Measurements from ENCODE around the gene FOXP4. TPM values are rescaled to one million over a fixed set of nuclear protein-coding genes. Genes with fewer than 3 reads are reported as not detected.
A peak's percentile ranks its signal among the peaks of the same experiment; 100 is the strongest.

Gene FOXP4
- total RNA-seq, 1 donor from 2014 or later, result 2.7 TPM

GRCh38 chr6:41582540-41582939, 36.4 kb downstream of the FOXP4 start:
- H3K4me1 ChIP-seq, result peaks cover 59% of the 10 kb centered on the region
- no peak overlapping the region for H3K4me2 ChIP-seq

GRCh38 chr6:41583565-41583964, 37.4 kb downstream of the FOXP4 start:
- TF ChIP-seq EZH2 (IDR thresholded peaks at IDR 0.05), result no peak
- TF ChIP-seq EZH2phosphoT487 (IDR thresholded peaks at IDR 0.05), result no peak
- no peak for TF ChIP-seq CTCF (IDR thresholded peaks at IDR 0.05)

More at GRCh38 chr6:41582540-41582939, 36.4 kb downstream of the FOXP4 start:
- Mint-ChIP-seq H3K36me3 (peaks cover 36% of the 10 kb centered on the region), H3K9me3 (no peaks in the 10 kb centered on the region), H3K4me3 (no peak overlapping the region), H3K27ac (peak overlapping the region; percentile 66), H3K27me3 (ENCODE audit: insufficient read depth, low read depth) (peaks cover 7% of the 10 kb centered on the region), H3K4me1 (peaks cover 83% of the 10 kb centered on the region)
- Histone ChIP-seq H3F3A (ENCODE audit: low read depth) (peaks cover 22% of the 10 kb centered on the region), H2AFZ (replicated peaks) (no peak overlapping the region), H4K20me1 (ENCODE audit: low read depth) (peaks cover 37% of the 10 kb centered on the region), H3K36me3 (no peaks in the 10 kb centered on the region), H3K9ac (no peak overlapping the region), H3K9me3 (ENCODE audit: low read depth) (no peaks in the 10 kb centered on the region), H3K27ac (no peak overlapping the region), H3K4me3 (no peak overlapping the region), H3K79me2 (ENCODE audit: low read depth) (peaks cover 13% of the 10 kb centered on the region), H3K27me3 (no peaks in the 10 kb centered on the region)
- TF ChIP-seq EZH2 (IDR thresholded peaks at IDR 0.05) (no peak), EZH2phosphoT487 (IDR thresholded peaks at IDR 0.05) (no peak), CTCF (IDR thresholded peaks at IDR 0.05) (no peak)
- no peak for DNase-seq (ENCODE audit: low spot score)

GRCh38 chr6:41584205-41584604, 38.0 kb downstream of the FOXP4 start:
- Mint-ChIP-seq H3K4me1 (peaks cover 77% of the 10 kb centered on the region), H3K36me3 (peaks cover 38% of the 10 kb centered on the region), H3K9me3 (no peaks in the 10 kb centered on the region), H3K27me3 (ENCODE audit: insufficient read depth, low read depth) (peaks cover 9% of the 10 kb centered on the region), H3K27ac (peak overlapping the region; percentile 90), H3K4me3 (no peak overlapping the region)
- Histone ChIP-seq H3K4me3 (no peak overlapping the region), H3K27me3 (no peaks in the 10 kb centered on the region), H3K79me2 (ENCODE audit: low read depth) (peaks cover 12% of the 10 kb centered on the region), H3K27ac (no peak overlapping the region), H3K9ac (no peak overlapping the region), H3K36me3 (no peaks in the 10 kb centered on the region), H2AFZ (replicated peaks) (no peak overlapping the region), H3K4me1 (peaks cover 55% of the 10 kb centered on the region), H3K9me3 (ENCODE audit: low read depth) (no peaks in the 10 kb centered on the region), H3F3A (ENCODE audit: low read depth) (peaks cover 12% of the 10 kb centered on the region), H4K20me1 (ENCODE audit: low read depth) (peaks cover 48% of the 10 kb centered on the region), H3K4me2 (no peak overlapping the region)
- TF ChIP-seq EZH2 (IDR thresholded peaks at IDR 0.05) (no peak), EZH2phosphoT487 (IDR thresholded peaks at IDR 0.05) (no peak), CTCF (IDR thresholded peaks at IDR 0.05) (no peak)
- DNase-seq (ENCODE audit: low spot score), result no peak

More at GRCh38 chr6:41583565-41583964, 37.4 kb downstream of the FOXP4 start:
- H3K36me3 Mint-ChIP-seq, result peaks cover 37% of the 10 kb centered on the region
- H3K9me3 Mint-ChIP-seq, result no peaks in the 10 kb centered on the region
- Histone ChIP-seq H3K4me2 (no peak overlapping the region), H3K4me1 (peaks cover 60% of the 10 kb centered on the region), H3K4me3 (no peak overlapping the region), H3K9ac (no peak overlapping the region), H3K79me2 (ENCODE audit: low read depth) (peaks cover 13% of the 10 kb centered on the region), H2AFZ (replicated peaks) (no peak overlapping the region), H3K27ac (no peak overlapping the region), H3K36me3 (no peaks in the 10 kb centered on the region), H4K20me1 (ENCODE audit: low read depth) (peaks cover 47% of the 10 kb centered on the region), H3K9me3 (ENCODE audit: low read depth) (no peaks in the 10 kb centered on the region), H3F3A (ENCODE audit: low read depth) (peaks cover 19% of the 10 kb centered on the region), H3K27me3 (no peaks in the 10 kb centered on the region)
- peaks cover 9% of the 10 kb centered on the region for H3K27me3 Mint-ChIP-seq (ENCODE audit: insufficient read depth, low read depth)
- H3K4me1 Mint-ChIP-seq, result peaks cover 80% of the 10 kb centered on the region
- peak overlapping the region; percentile 21 for H3K4me3 Mint-ChIP-seq
- H3K27ac Mint-ChIP-seq, result peak overlapping the region; percentile 90
- DNase-seq (ENCODE audit: low spot score), result no peak

Measured in neural progenitor cell (in vitro differentiated cells).